GM18505 (cell line): ENCODE measurements around the gene LRP1B.

Experiments used
- ATAC-seq: cut with Tn5 transposase; IDR thresholded peaks from one replicate; pipeline ENCODE4 v1.9.1; 2021; ENCODE audit not compliant: unreplicated experiment
- POLR2A ChIP-seq: IDR thresholded peaks from 4 replicates; pipeline ENCODE4 v1.6.1; 2011; ENCODE audit warnings: borderline replicate concordance; ENCODE audit not compliant: insufficient read depth, insufficient read length; ENCODE audit errors: extremely low read depth

Gene LRP1B

DNA sequence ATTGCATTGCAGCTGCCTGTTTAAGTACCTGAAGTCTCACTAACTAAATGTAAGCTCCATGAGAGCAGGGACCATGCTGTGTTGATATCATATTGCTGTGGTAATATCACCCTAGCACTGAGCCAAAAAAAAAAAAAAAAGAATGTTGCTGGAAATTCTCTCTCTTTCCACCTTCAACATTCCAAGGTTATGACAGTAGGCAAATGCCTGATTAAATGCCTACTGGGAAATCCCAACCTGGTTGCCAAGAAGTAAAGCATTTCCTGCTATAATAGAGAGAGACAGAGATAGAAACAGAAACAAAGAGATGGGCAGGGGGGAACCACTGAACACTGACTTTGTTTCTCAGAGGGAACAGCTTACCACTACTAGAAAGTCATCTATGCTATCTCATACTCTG lies 1604.2 kb downstream of the LRP1B start:
- no peak for TF ChIP-seq POLR2A
- ATAC-seq = no peak

DNA sequence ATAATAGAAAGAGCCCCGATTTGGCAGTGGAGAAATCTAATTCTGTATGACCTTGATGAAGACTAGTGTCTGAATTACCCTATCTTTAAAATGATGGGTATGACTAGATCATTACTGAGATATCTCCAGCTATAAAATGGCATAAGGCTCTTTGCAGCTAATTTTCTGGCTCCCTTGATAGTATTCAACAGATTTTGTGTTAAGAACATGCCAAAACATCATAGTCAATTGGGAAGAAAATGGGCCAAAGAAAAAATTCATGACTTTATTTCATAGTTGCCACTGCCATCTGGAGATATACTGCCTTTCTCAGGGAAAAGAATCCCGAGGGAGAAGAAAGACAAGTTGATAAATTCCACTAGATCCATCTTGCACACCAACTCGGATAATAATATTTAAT lies 1618.7 kb downstream of the LRP1B start:
- no peak for ATAC-seq
- no peak for TF ChIP-seq POLR2A

- TF ChIP-seq POLR2A = no peak
- no peak for ATAC-seq
These were observed 1621.1 kb downstream of the LRP1B start for GRCh38 chr2:140509765-140510164.

DNA sequence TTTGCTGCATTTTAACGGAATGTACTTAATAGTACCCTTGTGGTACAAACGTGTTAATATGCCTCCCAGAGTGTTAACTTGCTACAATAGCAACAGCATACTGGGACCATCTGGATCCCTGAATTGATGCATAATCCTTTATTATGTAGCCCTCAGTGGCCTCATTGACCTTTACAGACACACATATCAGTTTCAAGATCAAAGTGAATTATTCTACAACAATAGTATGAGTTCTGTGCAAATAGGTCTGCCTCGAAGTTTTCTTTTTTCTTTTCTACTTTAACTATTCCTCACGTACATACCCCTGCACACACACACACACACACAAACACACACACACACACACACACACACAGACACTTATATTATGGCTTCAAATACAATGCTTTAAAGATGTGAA lies 1622.1 kb downstream of the LRP1B start:
- no peak for ATAC-seq
- TF ChIP-seq POLR2A = no peak

GRCh38 chr2:140506606-140507005 lies 1624.2 kb downstream of the LRP1B start:
- TF ChIP-seq POLR2A = no peak
- no peak for ATAC-seq

- no peak for TF ChIP-seq POLR2A
- ATAC-seq = no peak
These were observed 1626.2 kb downstream of the LRP1B start for GRCh38 chr2:140504601-140505000.

DNA sequence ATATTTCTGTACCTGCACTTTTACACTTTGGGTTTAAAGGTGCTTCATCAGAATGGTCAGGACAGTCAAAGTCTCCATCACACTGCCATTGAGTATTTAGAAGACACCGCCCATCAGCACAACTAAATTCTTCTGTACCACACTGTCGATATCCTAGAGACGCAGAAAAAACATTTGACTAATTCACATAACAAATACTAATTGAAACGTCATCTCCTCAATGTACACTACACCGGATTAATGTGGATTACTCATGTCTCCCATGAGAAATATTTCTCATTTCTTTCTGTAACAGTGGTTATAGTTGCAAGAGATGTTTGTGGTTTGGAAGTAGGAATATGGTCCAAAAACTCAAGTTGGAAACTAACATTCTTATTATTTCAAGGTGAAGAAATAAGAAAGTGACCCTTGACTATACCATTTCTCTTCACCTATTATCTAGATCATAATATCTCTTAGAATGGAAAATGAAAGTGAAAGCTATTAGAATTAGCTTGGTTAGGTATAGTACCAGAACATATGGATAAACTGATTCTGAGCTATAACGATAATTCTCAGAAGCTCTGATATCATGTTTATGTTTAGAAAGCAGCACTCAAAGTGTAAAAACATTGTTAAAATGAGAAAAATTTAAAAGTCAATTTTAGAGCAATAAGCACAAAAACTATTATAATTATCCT lies 1627.7 kb downstream of the LRP1B start:
- no peak for TF ChIP-seq POLR2A
- no peak for ATAC-seq

DNA sequence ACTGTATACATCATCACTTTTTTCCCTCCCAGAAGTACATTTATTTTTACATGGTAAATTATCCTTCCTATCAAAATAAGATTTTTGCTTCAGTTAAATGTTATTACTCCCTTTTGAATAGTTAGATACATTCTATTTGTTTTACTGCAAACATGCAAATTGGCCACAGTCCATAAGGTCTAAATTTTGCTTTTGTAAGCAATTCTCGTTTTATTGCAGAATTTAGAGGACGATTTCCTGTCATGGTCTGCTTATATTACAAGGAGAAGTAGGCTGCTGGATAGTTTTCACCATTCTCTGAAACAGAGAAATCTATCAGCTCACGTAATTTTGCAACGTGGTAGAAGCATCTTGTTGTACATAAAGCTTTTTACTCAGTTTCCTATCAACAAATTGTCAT lies 1632.5 kb downstream of the LRP1B start:
- ATAC-seq = no peak
- TF ChIP-seq POLR2A = no peak

- ATAC-seq = no peak
- TF ChIP-seq POLR2A = no peak
These were observed 1634.1 kb downstream of the LRP1B start for GRCh38 chr2:140496714-140497113.

GRCh38 chr2:140491876-140492275 lies 1638.9 kb downstream of the LRP1B start:
- no peak for TF ChIP-seq POLR2A
- no peak for ATAC-seq

DNA sequence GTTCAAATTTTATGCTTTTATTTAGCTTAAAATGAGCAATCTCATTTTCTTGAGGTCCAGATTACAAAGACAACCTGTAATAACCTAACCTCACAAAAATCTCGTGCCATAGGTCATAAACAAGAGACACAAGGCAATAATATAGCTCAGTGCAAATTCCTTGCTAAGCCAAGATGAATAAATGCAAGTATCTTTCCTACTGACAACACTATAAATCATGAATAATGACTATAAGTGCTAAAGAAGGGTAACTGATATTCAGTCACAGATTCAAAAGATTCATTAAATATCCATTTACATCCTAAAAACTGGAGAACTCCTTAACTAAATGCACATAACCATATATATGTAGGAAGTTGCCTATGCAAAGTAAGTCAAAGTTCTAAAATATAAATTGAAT lies 1641.6 kb downstream of the LRP1B start:
- TF ChIP-seq POLR2A = no peak
- ATAC-seq = no peak

DNA sequence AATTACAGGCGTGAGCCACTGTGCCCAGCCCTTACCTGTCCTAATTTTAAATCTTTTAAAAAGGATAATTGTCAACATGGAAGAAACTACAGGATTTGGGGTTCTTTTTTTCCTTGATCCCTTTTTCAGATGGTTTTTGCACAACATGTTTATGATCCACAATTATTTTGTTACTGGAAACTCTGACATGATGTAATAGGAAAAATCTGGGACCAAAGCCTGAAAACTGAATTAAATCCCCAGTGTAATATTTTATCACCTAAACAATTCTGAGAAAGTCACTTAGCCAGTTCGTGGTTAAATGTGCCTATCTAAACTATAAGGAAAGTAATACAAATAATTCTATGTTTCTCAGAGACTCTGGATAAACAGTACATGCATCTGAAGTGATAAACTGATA lies 1649.7 kb downstream of the LRP1B start:
- ATAC-seq = no peak
- TF ChIP-seq POLR2A = no peak

- TF ChIP-seq POLR2A = no peak
- no peak for ATAC-seq
These were observed 1657.0 kb downstream of the LRP1B start for GRCh38 chr2:140473851-140474250.

- no peak for ATAC-seq
- no peak for TF ChIP-seq POLR2A
These were observed 1658.1 kb downstream of the LRP1B start for GRCh38 chr2:140472676-140473075.

- no peak for ATAC-seq
- no peak for TF ChIP-seq POLR2A
These were observed 1665.5 kb downstream of the LRP1B start for GRCh38 chr2:140465301-140465700.

DNA sequence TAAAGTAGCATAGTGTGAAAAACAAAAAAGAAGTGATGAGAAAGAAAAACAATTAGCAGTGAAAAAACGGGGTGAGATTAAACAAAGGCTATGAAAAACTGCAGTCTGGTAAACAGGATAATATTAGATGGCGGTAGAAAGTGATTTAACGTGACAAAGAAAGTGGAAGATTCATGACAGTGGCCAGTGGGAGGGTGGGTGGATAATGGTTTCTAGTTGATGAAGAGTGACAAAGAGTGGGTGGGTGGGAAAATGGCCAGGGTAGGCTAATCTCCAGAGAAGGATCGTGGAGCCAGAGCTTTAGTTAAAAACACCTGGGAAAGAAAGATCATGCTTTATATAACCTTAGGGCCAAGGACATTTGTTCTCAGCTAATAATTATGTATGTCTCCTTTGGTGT lies 1667.8 kb downstream of the LRP1B start:
- no peak for TF ChIP-seq POLR2A
- no peak for ATAC-seq

DNA sequence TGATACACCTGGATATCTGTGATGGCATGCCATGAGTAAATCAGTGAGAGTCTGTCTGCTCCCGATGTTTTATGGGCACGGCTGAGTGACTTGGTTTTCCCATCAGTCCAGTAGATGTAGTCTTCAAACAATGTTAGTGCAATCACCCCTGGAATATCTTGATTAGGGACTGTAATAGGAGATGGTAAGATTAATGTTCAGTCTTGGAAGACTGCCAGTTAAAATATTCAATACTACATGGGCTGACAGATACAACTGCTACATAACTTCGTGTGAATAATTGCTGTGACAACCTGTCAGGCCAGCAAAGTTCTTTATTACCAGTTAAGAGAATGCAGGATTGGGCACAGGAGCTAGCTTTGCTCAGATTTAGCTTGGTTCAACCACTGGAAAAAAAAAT lies 1673.3 kb downstream of the LRP1B start:
- no peak for TF ChIP-seq POLR2A

More for the DNA sequence above, 1673.3 kb downstream of the LRP1B start:
- no peak for ATAC-seq
